ENCODE results near the gene TPRX1.

- TF ChIP-seq EZH2 (optimal IDR thresholded peaks at IDR 0.05; ENCODE audit: low read depth, low read length) (no peak), CTCF (IDR thresholded peaks at IDR 0.05; ENCODE audit: low read length) (no peak), EZH2phosphoT487 (IDR thresholded peaks at IDR 0.05; ENCODE audit: low read length) (no peak)
Observed at GRCh38 chr19:47821460-47822020, 17.2 kb upstream of the TPRX1 start, which contains the start of gene CRX.

All from MM.1S (cell line).